ENCODE measurements around the gene ZNF536. TPM values are rescaled to one million over a fixed set of nuclear protein-coding genes. Genes with fewer than 3 reads are reported as not detected.

Gene ZNF536
- total RNA-seq, 4 donors from 2014 or later: 1.3 to 12.4 (median 1.8) TPM

- H3K9me3 ChIP-seq: no peaks in the 10 kb centered on the region
- H3K4me1 ChIP-seq: no peaks in the 10 kb centered on the region
- TF ChIP-seq POLR2A (IDR thresholded peaks at IDR 0.05): no peak
- TF ChIP-seq CTCF (IDR thresholded peaks at IDR 0.05): no peak
- no peaks in the 10 kb centered on the region for H3K36me3 ChIP-seq
- no peaks in the 10 kb centered on the region for H3K27me3 ChIP-seq
- DNase-seq: no peak
- peak overlapping the region in 1 of 4 donors; percentile 61 for H3K27ac ChIP-seq
- H3K4me3 ChIP-seq: no peak overlapping the region
Measured at GRCh38 chr19:30449078-30449590, 77.0 kb downstream of the ZNF536 start.

- no peak overlapping the region for H3K4me3 ChIP-seq
- no peaks in the 10 kb centered on the region for H3K36me3 ChIP-seq
- no peaks in the 10 kb centered on the region for H3K4me1 ChIP-seq
- H3K9me3 ChIP-seq: no peaks in the 10 kb centered on the region
- no peak for TF ChIP-seq POLR2A (IDR thresholded peaks at IDR 0.05)
- no peak for TF ChIP-seq CTCF (IDR thresholded peaks at IDR 0.05)
- no peaks in the 10 kb centered on the region for H3K27me3 ChIP-seq
- peak overlapping the region in 1 of 4 donors; percentile 61 for H3K27ac ChIP-seq
- no peak for DNase-seq
Measured at GRCh38 chr19:30449673-30450072, 77.5 kb downstream of the ZNF536 start.

DNA sequence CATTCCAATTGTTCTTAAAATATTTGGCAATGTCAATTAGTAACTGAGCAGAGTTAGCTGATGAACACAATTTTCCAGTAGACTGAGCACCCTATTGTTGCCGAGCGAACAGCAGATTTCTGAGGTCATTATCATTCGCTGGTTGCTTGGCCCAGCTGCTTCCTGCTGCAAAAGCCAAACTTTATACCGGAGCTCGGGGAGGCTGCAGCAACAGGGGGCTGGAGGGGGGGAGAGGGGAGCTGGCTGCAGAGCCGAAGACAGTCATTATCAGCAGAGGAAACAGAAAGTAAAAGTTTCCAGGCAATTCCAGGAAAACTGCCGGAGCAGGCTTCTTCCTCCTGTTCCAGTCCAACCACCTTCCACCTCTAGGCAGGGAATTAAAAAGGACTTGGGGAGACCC, 77.9 kb downstream of the ZNF536 start:
- peak overlapping the region in 3 of 4 donors; percentile 4 to 38 (median 27) for H3K4me3 ChIP-seq
- no peaks in the 10 kb centered on the region for H3K27me3 ChIP-seq
- TF ChIP-seq CTCF (IDR thresholded peaks at IDR 0.05): no peak
- no peak for TF ChIP-seq POLR2A (IDR thresholded peaks at IDR 0.05)
- H3K4me1 ChIP-seq: no peaks in the 10 kb centered on the region
- no peaks in the 10 kb centered on the region for H3K36me3 ChIP-seq
- DNase-seq: no peak
- peak overlapping the region in 2 of 4 donors; percentile 25 to 61 for H3K27ac ChIP-seq
- no peaks in the 10 kb centered on the region for H3K9me3 ChIP-seq

DNA sequence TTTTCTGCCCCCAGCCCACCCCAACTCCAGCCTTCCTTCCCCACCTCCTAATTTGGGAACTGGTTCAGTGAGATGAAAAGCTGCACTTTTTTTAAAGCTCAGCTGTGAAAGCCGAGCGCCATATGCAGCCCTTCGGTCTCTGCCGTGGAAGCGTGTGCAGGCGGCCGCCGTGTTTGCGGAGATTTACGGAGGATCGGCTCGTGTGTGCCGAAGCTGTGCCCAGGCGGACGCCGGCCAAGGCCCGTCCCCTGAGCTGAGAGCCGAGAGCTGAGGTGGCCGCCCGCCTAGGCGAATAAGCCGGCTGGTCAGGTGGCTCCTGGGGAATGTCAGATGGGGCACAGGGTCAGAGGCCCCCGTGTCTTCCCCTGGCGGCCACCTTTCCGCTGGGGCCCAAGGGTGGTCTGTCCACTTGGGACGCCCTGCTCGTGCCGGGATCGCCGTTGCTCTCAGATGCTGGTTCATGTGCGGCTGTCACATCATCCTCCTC, 78.7 kb downstream of the ZNF536 start:
- Histone ChIP-seq H3K27me3 (no peaks in the 10 kb centered on the region), H3K4me1 (no peaks in the 10 kb centered on the region), H3K36me3 (no peaks in the 10 kb centered on the region), H3K4me3 (peak overlapping the region in 2 of 4 donors; percentile 21 to 38), H3K27ac (peak overlapping the region in 2 of 4 donors; percentile 31 to 61), H3K9me3 (no peaks in the 10 kb centered on the region)
- DNase-seq: no peak
- TF ChIP-seq POLR2A (IDR thresholded peaks at IDR 0.05): no peak
- TF ChIP-seq CTCF (IDR thresholded peaks at IDR 0.05): no peak

- no peak for DNase-seq
- TF ChIP-seq CTCF (IDR thresholded peaks at IDR 0.05) (no peak), POLR2A (IDR thresholded peaks at IDR 0.05) (no peak)
- Histone ChIP-seq H3K27me3 (no peaks in the 10 kb centered on the region), H3K9me3 (no peaks in the 10 kb centered on the region), H3K4me1 (no peaks in the 10 kb centered on the region), H3K4me3 (no peak overlapping the region), H3K36me3 (no peaks in the 10 kb centered on the region), H3K27ac (no peak overlapping the region)
Measured at GRCh38 chr19:30452931-30453330, 80.7 kb downstream of the ZNF536 start.

GRCh38 chr19:30453743-30454142, 81.6 kb downstream of the ZNF536 start:
- no peak for TF ChIP-seq POLR2A (IDR thresholded peaks at IDR 0.05)
- no peak for TF ChIP-seq CTCF (IDR thresholded peaks at IDR 0.05)
- H3K4me1 ChIP-seq: no peaks in the 10 kb centered on the region
- H3K36me3 ChIP-seq: no peaks in the 10 kb centered on the region
- H3K9me3 ChIP-seq: no peaks in the 10 kb centered on the region
- no peak overlapping the region for H3K27ac ChIP-seq
- no peak overlapping the region for H3K4me3 ChIP-seq
- no peaks in the 10 kb centered on the region for H3K27me3 ChIP-seq
- no peak for DNase-seq

Data from Peyer's patch (tissue), 4 donors.